ENCODE data around the gene SMARCD3. TPM values are rescaled to one million over a fixed set of nuclear protein-coding genes. Genes with fewer than 3 reads are reported as not detected.

Gene SMARCD3
- total and polyA plus RNA-seq, 12 donors, result 77.7 to 175 (median 97.6) TPM

DNA sequence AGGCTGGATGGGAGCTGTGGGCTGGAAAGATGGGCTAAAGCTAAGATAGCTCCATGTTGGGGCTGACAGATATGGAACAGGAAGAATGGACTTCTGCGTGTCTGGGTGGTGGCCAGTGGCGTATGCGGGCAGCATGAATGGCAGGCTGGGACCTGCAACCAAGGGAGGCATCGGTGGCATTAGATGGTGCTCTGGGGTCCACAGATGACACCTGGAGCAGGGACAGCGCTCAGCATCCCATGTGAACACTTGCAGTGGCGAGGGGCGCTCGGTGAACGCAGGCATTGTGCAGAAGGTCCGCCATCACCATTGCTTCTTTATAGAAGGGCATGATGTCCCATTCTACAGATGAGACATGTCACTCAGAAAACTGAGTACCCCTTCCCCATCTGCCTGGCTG is 21.0 kb upstream of the SMARCD3 start:
- Histone ChIP-seq H3K27ac (no peak overlapping the region), H3K4me3 (no peak overlapping the region), H3K36me3 (no peaks in the 10 kb centered on the region), H3K9me3 (no peaks in the 10 kb centered on the region), H3K4me1 (peaks cover 0 to 34% (median 4%) of the 10 kb centered on the region in 9 donors), H3K27me3 (no peaks in the 10 kb centered on the region)
- 92 to 94% methylated on average over 10 of the region's 10 CpGs for WGBS, 2 donors
- no peak for ATAC-seq
- no peak for DNase-seq
- intact Hi-C loops (cut with DNase I), result no loop called here
- TF ChIP-seq, protein P1, sequence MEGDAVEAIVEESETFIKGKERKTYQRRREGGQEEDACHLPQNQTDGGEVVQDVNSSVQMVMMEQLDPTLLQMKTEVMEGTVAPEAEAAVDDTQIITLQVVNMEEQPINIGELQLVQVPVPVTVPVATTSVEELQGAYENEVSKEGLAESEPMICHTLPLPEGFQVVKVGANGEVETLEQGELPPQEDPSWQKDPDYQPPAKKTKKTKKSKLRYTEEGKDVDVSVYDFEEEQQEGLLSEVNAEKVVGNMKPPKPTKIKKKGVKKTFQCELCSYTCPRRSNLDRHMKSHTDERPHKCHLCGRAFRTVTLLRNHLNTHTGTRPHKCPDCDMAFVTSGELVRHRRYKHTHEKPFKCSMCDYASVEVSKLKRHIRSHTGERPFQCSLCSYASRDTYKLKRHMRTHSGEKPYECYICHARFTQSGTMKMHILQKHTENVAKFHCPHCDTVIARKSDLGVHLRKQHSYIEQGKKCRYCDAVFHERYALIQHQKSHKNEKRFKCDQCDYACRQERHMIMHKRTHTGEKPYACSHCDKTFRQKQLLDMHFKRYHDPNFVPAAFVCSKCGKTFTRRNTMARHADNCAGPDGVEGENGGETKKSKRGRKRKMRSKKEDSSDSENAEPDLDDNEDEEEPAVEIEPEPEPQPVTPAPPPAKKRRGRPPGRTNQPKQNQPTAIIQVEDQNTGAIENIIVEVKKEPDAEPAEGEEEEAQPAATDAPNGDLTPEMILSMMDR (IDR thresholded peaks at IDR 0.05), result no peak

DNA sequence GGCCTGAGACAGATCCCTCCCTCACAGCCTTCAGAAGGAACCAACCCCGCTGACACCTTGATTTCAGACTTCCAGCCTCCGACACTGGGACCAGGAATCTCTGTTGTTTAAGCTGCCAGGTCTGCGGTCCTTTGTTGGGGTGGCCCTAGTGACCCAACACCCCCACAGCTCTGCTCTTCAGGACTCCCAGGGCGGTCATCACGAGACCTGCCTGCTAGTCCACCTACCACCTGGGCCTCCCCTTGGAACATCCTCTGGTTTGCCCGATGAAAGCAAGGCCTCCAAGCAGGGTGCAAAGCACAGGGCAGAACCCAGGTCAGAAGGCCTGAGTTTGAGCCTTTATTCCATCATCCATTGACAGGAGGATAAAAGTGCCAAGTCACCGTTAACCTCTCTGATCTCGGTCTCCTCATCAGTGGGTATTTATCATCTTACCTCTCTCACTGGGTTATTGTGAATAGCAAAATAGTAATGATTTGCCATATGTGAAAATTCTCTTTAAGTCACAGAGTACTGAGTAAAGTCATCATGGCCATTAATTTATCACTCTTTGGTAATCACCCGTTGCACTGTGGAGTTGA is 16.9 kb upstream of the SMARCD3 start:
- intact Hi-C loops (cut with DNase I), result no loop called here
- ATAC-seq, result no peak
- H3K4me1 ChIP-seq, result peaks cover 0 to 10% (median 6%) of the 10 kb centered on the region in 9 donors
- H3K36me3 ChIP-seq, result no peaks in the 10 kb centered on the region
- H3K9me3 ChIP-seq, result no peaks in the 10 kb centered on the region
- no peak overlapping the region for H3K4me3 ChIP-seq
- peaks cover 0 to 20% (median 7%) of the 10 kb centered on the region in 7 donors for H3K27me3 ChIP-seq
- TF ChIP-seq, protein P1 (IDR thresholded peaks at IDR 0.05), result no peak
- no peak overlapping the region for H3K27ac ChIP-seq
- DNase-seq, result no peak
- 91 to 94% methylated on average over 9 of the region's 9 CpGs for WGBS, 2 donors

DNA sequence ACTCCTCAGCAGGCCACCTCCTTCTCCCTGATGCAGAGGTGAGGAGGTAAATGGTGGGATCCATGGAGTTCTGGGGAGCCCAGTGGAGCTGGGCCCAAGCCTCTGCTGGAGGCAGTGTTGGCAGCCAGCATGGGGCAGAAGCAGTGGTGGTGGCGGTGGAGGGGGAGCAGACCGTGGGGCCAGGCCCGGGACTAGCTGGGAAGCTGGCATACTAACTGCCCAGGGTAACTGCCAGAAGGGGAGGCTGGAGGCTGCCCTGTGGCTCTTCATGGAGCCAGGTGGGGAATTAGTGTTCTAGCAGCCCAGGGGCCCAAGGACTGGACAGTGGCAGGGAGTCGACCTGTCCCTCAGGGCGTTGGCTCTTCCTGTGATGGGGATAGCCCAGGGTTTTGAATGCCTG is 16.1 kb upstream of the SMARCD3 start:
- Histone ChIP-seq H3K4me3 (no peak overlapping the region), H3K4me1 (peaks cover 0 to 10% (median 6%) of the 10 kb centered on the region in 9 donors), H3K36me3 (no peaks in the 10 kb centered on the region), H3K27ac (no peak overlapping the region), H3K27me3 (peaks cover 0 to 26% (median 13%) of the 10 kb centered on the region in 7 donors), H3K9me3 (no peaks in the 10 kb centered on the region)
- ATAC-seq, result no peak
- TF ChIP-seq, protein P1 (IDR thresholded peaks at IDR 0.05), result no peak
- no peak for DNase-seq
- WGBS, 2 donors, result 78 to 86% methylated on average over 5 of the region's 5 CpGs
- intact Hi-C loops (cut with DNase I), result no loop called here

DNA sequence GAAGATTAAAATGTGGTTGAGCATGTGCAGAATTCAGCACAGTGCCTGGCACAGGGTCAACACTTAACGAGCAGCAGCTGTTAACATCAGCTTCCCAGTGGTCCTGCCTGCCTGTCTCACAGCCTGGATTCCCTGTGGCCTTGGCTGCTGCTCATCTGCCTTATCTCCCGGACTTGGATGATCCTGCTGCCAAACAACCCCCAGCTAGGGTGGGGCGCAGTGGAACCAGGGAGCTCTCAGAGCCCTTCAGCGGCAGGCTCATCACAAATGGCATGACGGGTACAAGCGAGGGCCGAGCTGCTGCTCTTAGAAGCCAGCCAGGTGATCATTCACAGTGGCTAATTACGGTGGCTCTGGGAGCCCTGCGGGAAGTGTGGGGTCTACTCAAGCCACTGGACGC is 13.0 kb upstream of the SMARCD3 start:
- intact Hi-C loops (cut with DNase I), result no loop called here
- Histone ChIP-seq H3K4me3 (no peak overlapping the region), H3K36me3 (no peaks in the 10 kb centered on the region), H3K27me3 (peaks cover 0 to 26% (median 16%) of the 10 kb centered on the region in 7 donors), H3K27ac (no peak overlapping the region), H3K9me3 (no peaks in the 10 kb centered on the region), H3K4me1 (peaks cover 0 to 16% (median 7%) of the 10 kb centered on the region in 9 donors)
- DNase-seq (no peak), ATAC-seq (peak in 4 of 8 donors; percentile 12 to 65 (median 33))
- TF ChIP-seq, protein P1 (IDR thresholded peaks at IDR 0.05), result no peak
- WGBS, 2 donors, result 28 to 29% methylated on average over 10 of the region's 10 CpGs

All from heart right ventricle (tissue), 16 donors.